Retinal pigment epithelial cell (primary cell): ENCODE results near the gene PGC.
"Not testable (repeated sequence)": the region's sequence is repeated elsewhere in the genome, so short reads cannot be mapped to it uniquely, and the experiment has no call there.

ENCODE experiments used
- DNase-seq: peaks from one replicate; pipeline ENCODE4 v3.0.0-alpha.2; 2010; ENCODE audit warnings: low read depth
- H3K4me3 ChIP-seq: 2 replicates; pipeline ENCODE4 v1.5.1; 2011; ENCODE audit warnings: mild to moderate bottlenecking, low read length, control low read depth, moderate library complexity
- TF ChIP-seq, protein P1 (sequence below): conservative IDR thresholded peaks from 2 replicates; pipeline ENCODE4 v1.5.1; 2011; ENCODE audit warnings: low read depth, low read length, control low read depth, inconsistent platforms

The PGC gene

DNA sequence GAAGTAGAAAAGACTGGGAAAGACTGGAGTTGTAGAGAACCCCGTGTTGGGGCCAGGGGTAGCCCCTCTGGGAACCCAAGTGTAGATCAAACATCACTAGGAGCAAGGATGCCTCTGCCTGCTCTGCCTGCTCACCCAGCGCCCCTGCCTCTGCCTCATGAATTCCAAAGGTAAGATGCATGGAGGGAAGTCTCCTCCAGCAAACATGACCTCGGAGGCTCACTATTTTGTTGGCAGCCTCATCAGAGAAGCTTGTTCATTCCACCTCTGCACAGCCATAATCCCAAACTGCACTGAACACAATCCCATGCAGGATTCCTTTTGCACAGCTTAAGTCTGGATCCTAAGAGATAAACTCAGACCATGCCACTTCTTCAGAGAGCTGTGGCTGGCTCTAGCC is 27.6 kb upstream of the PGC start:
- no peak overlapping the region for H3K4me3 ChIP-seq
- no peak for DNase-seq
- TF ChIP-seq, protein P1, sequence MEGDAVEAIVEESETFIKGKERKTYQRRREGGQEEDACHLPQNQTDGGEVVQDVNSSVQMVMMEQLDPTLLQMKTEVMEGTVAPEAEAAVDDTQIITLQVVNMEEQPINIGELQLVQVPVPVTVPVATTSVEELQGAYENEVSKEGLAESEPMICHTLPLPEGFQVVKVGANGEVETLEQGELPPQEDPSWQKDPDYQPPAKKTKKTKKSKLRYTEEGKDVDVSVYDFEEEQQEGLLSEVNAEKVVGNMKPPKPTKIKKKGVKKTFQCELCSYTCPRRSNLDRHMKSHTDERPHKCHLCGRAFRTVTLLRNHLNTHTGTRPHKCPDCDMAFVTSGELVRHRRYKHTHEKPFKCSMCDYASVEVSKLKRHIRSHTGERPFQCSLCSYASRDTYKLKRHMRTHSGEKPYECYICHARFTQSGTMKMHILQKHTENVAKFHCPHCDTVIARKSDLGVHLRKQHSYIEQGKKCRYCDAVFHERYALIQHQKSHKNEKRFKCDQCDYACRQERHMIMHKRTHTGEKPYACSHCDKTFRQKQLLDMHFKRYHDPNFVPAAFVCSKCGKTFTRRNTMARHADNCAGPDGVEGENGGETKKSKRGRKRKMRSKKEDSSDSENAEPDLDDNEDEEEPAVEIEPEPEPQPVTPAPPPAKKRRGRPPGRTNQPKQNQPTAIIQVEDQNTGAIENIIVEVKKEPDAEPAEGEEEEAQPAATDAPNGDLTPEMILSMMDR = no peak

DNA sequence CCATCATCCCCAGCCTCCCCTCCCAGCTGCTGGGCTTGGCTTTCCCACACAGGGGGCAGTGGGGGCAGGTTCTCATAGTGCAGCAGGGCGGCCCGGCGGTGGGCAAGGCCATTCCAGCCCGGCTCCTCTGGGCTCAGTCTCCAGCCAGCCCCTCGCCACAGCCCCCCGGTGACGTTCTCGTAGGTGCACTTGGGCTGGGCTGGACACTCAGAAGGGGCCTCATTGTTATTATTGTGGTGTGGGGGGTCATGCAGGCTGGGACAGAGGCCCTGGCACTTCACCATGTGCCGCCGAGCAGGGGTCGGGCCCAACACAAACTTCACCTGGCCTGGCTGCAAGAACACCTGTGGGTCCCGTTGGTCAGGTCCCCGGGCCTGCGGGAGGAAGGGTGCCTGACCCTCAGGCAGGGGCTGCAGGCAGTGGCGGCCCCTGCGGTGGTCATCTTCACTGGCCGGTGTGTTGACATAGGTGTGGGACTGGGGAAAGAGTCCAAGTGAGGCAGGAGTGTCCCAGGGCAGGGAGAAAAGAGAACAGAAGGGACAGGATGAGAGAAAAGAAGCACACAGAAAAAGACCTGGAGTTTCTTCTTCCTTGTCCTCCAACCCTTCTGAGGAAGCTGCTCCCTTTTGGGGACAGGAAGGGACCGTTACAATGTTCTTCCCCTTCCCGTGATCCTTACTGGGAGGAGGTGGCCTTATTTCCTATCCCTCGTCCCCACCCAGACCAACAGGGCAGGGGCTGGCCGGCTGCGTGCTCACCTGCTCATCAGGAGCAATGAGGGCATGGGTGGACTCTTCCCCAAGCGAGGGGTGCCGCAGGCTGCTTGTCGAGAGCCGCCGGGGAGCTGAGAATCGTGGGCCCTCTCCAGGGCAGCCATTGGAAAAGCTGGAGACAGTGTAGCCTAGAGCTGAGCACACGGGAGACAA is 24.1 kb upstream of the PGC start:
- DNase-seq = no peak
- TF ChIP-seq, protein P1 = no peak
- H3K4me3 ChIP-seq = no peak overlapping the region

DNA sequence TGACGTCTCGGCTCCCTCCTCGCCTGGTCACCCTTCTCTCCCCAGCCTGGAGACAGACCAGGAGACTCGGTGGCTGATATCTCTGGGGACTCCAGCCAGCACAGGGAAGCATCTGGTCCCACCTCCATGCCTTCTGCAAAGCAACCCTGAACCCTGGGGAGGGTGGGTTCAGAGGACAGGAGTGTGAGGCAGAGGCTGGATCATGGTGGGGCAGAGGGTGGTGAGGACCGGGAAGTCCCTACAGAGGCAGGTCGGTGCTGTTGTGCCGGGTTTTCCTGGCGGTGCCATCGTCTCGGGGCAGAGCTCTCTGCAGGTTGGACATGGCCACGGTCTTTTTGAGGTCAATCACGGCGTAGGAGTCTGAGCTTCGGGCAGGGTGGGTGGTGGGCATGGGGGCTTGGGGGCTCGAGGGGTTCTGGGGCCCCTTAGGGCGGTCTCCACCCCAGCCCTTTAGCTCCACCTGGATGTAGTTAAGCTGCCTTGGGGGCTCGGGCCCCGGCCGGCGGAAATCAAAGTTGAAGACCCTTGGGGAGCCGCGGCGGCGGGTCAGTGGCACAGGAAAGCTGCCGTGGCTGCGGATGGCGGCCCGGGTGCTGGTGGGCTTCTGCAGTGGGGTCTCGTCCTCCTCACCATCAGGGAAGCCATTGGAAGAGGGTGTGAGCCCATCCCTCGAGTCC is 23.3 kb upstream of the PGC start:
- no peak for DNase-seq
- H3K4me3 ChIP-seq = no peak overlapping the region
- TF ChIP-seq, protein P1 = no peak

DNA sequence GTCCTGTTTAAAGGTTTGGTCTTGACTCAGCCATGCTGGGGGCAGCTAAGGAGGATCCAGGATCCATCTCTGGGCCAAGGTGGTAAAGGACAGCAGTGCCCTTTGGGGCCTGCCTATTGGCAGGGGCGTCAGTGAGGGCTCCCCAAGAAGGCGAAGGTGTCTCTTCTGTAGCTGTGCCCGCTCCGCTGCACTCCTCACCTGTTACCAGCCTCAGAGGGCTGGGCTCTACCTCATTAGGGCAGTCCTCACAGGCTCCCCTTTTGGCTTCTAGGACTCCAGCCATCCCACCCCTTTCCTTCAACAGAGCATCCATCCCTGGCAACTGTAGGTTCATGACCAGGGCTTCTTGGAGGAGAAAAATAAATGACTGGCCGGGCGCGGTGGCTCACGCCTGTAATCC is 22.2 kb upstream of the PGC start:
- H3K4me3 ChIP-seq = no peak overlapping the region
- TF ChIP-seq, protein P1 = no peak
- DNase-seq = no peak

DNA sequence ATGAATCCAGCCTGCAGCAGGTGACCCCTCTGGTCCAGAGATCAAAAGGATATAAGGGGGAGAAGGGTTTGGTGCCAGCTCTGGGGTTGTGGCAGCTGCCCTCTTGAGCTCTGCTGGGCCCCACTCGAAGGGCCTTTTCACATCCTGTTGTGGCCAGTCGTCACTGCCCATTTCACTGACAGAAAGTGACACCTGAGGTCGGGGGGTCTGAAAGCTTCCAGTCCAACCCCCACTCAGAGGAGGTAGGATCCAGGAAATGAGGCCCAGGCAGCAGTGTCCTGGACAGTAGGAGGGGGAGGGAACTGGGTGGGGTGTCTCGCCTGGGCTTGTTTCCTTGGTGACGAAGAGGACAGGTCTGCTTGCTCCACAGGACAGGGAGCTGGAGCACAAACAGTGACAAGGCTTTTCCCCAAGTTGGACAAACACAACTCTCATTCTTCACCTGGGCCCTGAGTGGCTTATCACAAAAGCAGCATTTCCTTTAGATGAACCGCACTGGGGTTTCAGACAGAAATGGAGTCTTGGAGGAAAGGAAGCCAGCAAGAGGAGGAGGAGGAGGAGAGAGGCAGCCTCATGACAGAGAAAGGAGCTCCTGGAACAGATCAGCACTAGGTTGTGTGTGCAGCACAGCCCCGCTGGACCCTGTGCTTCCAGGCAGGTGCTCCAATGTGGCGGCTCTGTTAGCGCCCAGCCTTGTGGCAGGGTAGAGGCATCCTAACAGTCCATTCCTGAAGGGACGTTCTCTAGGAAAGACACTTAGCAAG is 21.5 kb upstream of the PGC start:
- DNase-seq = no peak
- no peak overlapping the region for H3K4me3 ChIP-seq
- TF ChIP-seq, protein P1 = no peak

DNA sequence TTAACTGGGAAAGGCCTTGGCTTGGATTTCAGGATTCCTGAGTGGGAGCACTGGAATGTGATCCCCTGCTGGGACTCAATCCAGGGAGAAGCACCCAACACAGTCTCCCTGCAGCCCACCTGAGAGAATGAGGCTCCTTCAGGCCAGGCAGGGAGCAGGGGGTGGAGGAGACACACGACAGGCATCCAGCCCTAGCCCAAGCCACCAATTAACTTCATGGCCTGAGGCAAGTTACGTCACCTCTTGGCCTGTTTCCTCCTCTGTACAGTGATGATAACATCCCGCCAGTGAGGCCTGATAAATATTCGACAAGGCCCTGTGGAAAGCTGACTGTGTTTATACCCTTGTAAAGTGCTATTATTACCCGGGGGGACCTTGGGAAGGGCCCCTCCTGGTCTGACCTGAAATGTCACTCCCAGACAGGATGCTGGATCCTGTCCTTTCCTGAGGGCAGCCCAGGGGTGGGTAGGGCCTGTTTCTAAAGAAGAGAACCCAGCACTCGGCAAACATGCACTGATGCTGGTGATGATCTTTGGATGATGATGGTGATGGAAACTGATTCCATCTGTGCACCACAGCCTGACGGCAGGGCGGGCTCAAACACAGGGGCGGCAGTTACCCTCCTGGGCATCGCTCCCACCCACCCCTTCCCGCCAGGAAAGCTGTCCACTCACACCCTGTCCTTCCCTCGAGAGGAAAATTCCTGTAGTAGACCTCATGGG is 20.1 kb upstream of the PGC start:
- TF ChIP-seq, protein P1 = no peak
- DNase-seq = no peak
- H3K4me3 ChIP-seq = no peak overlapping the region

DNA sequence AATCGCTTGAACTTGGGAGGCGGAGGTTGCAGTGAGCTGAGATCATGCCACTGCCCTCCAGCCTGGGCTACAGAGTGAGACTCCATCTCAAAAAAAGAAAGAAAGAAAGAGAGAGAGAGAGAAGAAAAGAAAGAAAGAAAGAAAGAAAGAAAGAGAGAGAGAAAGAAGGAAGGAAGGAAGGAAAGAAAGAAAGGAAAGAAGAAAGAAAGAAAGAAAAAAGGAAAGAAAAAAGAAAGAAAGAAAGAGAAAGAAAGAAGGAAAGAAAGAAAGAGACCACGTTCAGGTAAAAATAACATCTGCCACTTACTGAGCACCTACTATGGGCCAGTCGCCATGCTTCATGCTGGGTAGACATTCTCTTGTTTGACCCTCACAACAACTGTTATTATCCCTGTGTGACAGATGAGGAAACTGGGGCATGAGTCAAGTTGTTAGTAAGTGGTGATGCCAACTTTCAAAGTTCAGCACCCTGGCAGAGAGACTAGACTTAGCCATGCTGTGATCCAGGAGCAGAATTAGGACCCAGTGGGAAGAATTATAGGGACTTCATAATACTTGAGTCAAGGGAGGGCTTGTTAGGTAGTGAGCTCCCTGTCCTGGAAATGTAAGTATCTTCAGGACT is 19.0 kb upstream of the PGC start:
- H3K4me3 ChIP-seq, DNase-seq: not testable (repeated sequence)
